Pancreas (tissue), 10 donors: Measurements from ENCODE around the gene LPCAT1. TPM values are rescaled to one million over a fixed set of nuclear protein-coding genes. Genes with fewer than 3 reads are reported as not detected.

Experiments
- ATAC-seq, 4 donors: fragments of 200-7000 bp; cut with Tn5 transposase; one replicate each; pipeline versions ENCODE4 v1.8.0 to v1.9.1; 2020; ENCODE audit warnings: mild to moderate bottlenecking in 4 of 4, moderate library complexity in 4 of 4
- DNase-seq, 6 donors: peaks; one replicate each; pipeline ENCODE4 v3.0.0-alpha.2; 2020
- FAIRE-seq: peaks from 2 replicates; lab custom pipeline; 2012; peaks lifted over from hg19 to GRCh38; lab: Jason Lieb, UNC
- H3K27ac ChIP-seq, 4 donors: fragments of 200-600 bp; sonication (generic); 1 replicate in 3 of 4; 2 replicates in 1 of 4; pipeline versions ENCODE4 v1.5.0 to v1.8.0; 2020
- H3K27me3 ChIP-seq, 4 donors: fragments of 200-600 bp; one replicate each; pipeline ENCODE4 v1.8.0; 2021
- H3K36me3 ChIP-seq, 3 donors: fragments of 200-600 bp; sonication (generic) in 1 of 3; one replicate each; pipeline versions ENCODE4 v1.5.0 to v1.8.0; 2020 to 2021
- H3K4me1 ChIP-seq, 3 donors: fragments of 200-600 bp; one replicate each; pipeline ENCODE4 v1.8.0; 2021
- H3K4me3 ChIP-seq, 4 donors: fragments of 200-600 bp; sonication (generic) in 2 of 4; one replicate each; pipeline versions ENCODE4 v1.5.0 to v1.8.0; 2020 to 2021
- H3K9me3 ChIP-seq, 4 donors: fragments of 200-600 bp; one replicate each; pipeline ENCODE4 v1.8.0; 2021
- CTCF ChIP-seq, 4 donors: fragments of 200-600 bp; sonication (generic) in 3 of 4; IDR thresholded peaks; one replicate each; pipeline versions ENCODE4 v1.5.0 to v1.8.0; 2021; ENCODE audit warnings: antibody characterized with exemption in 4 of 4
- WGBS, 2 donors: extraction: QIAGEN DNeasy Blood & Tissue Kit; methylation state at CpG; one replicate each; pipeline ENCODE4 v1.1.7; 2013; 5-methylcytosine and 5-hydroxymethylcytosine counted together
- intact Hi-C, 3 donors: fragments of 100-400 bp; cut with DNase I; formaldehyde crosslinking; loops; one replicate each; pipeline versions ENCODE4 v1.11.1 to v1.14.2; 2022
- polyA plus RNA-seq, 2 donors: library from polyadenylated mRNA; stranded (reverse); fragments of 200-250 nt; gene quantifications; one replicate each; pipeline ENCODE4 v1.2.3, GENCODE V29; 2013
- total RNA-seq, 6 donors: library from RNA; stranded (reverse); fragmentation: NEBNext Ultra II Directional in 4 of 6; extraction: Animal tissue kit (Norgen Biotek cat#: 25700) in 4 of 6; gene quantifications; one replicate each; pipeline versions ENCODE4 v1.2.1 to v1.2.4, GENCODE V29; 2021 to 2023
- donor health status: healthy with polysubstance abuse.
- donor health status: DM: no; HTN: no; CAD: no; lungs with moderate emphysema.
- donor health status: DM: no; HTN: no; CAD: no.
- donor health status: control.
- donor health status: control.
- donor health status: Bipolar disorder and iron deficiency.
- donor health status: DM: yes; HTN: yes; CAD: no.
- donor health status: DM: no; HTN: no; CAD: no.
- donor health status: DM: no; HTN: no; CAD: no.
- donor health status: DM: yes; HTN: yes; CAD: no.

LPCAT1 gene
- total and polyA plus RNA-seq, 8 donors, result 6.5 to 26.1 (median 13.8) TPM

- Histone ChIP-seq H3K27me3 (no peaks in the 10 kb centered on the region), H3K4me3 (no peak overlapping the region), H3K27ac (no peak overlapping the region), H3K9me3 (no peaks in the 10 kb centered on the region), H3K36me3 (no peaks in the 10 kb centered on the region), H3K4me1 (no peaks in the 10 kb centered on the region)
- ATAC-seq (no peak), FAIRE-seq (no peak), DNase-seq (no peak)
- 87 to 90% methylated on average over 11 of the region's 11 CpGs for WGBS, 2 donors
- no peak for TF ChIP-seq CTCF (IDR thresholded peaks at IDR 0.05)
- intact Hi-C loops, result no loop called here
Observed at GRCh38 chr5:1547236-1547635, 23.5 kb upstream of the LPCAT1 start.

- Histone ChIP-seq H3K36me3 (no peaks in the 10 kb centered on the region), H3K4me1 (peaks cover 0 to 4% (median 0%) of the 10 kb centered on the region in 3 donors), H3K27me3 (no peaks in the 10 kb centered on the region), H3K27ac (no peak overlapping the region), H3K4me3 (no peak overlapping the region), H3K9me3 (no peaks in the 10 kb centered on the region)
- TF ChIP-seq CTCF (IDR thresholded peaks at IDR 0.05), result no peak
- 84 to 85% methylated on average over 18 of the region's 18 CpGs for WGBS, 2 donors
- intact Hi-C loops, result no loop called here
- FAIRE-seq (no peak), DNase-seq (peak in 1 of 6 donors; percentile 30), ATAC-seq (no peak)
Observed at GRCh38 chr5:1546556-1546955, 22.8 kb upstream of the LPCAT1 start.

GRCh38 chr5:1545805-1546355 is 22.1 kb upstream of the LPCAT1 start:
- Histone ChIP-seq H3K4me3 (no peak overlapping the region), H3K9me3 (no peaks in the 10 kb centered on the region), H3K27me3 (no peaks in the 10 kb centered on the region), H3K4me1 (peaks cover 0 to 4% (median 0%) of the 10 kb centered on the region in 3 donors), H3K27ac (no peak overlapping the region), H3K36me3 (no peaks in the 10 kb centered on the region)
- FAIRE-seq, result no peak
- intact Hi-C loops, result no loop called here
- DNase-seq, result no peak
- WGBS, 2 donors, result 50 to 51% methylated on average over 6 of the region's 6 CpGs
- ATAC-seq, result peak in 2 of 4 donors; percentile 30 to 38
- no peak for TF ChIP-seq CTCF (IDR thresholded peaks at IDR 0.05)

GRCh38 chr5:1545126-1545804 is 21.5 kb upstream of the LPCAT1 start:
- Histone ChIP-seq H3K9me3 (no peaks in the 10 kb centered on the region), H3K4me3 (no peak overlapping the region), H3K36me3 (no peaks in the 10 kb centered on the region), H3K27ac (no peak overlapping the region), H3K27me3 (no peaks in the 10 kb centered on the region), H3K4me1 (peaks cover 0 to 4% (median 0%) of the 10 kb centered on the region in 3 donors)
- no peak for TF ChIP-seq CTCF (IDR thresholded peaks at IDR 0.05)
- intact Hi-C loops, result no loop called here
- DNase-seq (peak in 1 of 6 donors; percentile 21), ATAC-seq (no peak), FAIRE-seq (no peak)
- WGBS, 2 donors, result 68 to 74% methylated on average over 4 of the region's 4 CpGs
